ENCODE data around the gene PFDN1.
A peak's percentile ranks its signal among the peaks of the same experiment; 100 is the strongest.

PFDN1 gene

GRCh38 chr5:140295414-140295813, 7.5 kb downstream of the PFDN1 start:
- peak; percentile 62 to 68 (median 66) for DNase-seq

GRCh38 chr5:140294753-140295152, 8.1 kb downstream of the PFDN1 start:
- no peak for DNase-seq

- DNase-seq, result no peak
These were observed 9.1 kb downstream of the PFDN1 start for GRCh38 chr5:140293849-140294100.

GRCh38 chr5:140293091-140293848, 9.6 kb downstream of the PFDN1 start:
- DNase-seq, result peak in 2 of 3 donors; percentile 32 to 39

- no peak for DNase-seq
These were observed 10.5 kb downstream of the PFDN1 start for GRCh38 chr5:140292212-140293036.

- DNase-seq, result no peak
These were observed 14.9 kb downstream of the PFDN1 start for GRCh38 chr5:140287801-140288521.

- DNase-seq, result no peak
These were observed 16.5 kb downstream of the PFDN1 start for GRCh38 chr5:140286424-140286823.

GRCh38 chr5:140284013-140284412, 18.9 kb downstream of the PFDN1 start:
- DNase-seq, result no peak

GRCh38 chr5:140282266-140282665, 20.6 kb downstream of the PFDN1 start:
- DNase-seq, result no peak

GRCh38 chr5:140275837-140276236, 27.1 kb downstream of the PFDN1 start:
- no peak for DNase-seq

GRCh38 chr5:140273401-140273877, 29.5 kb downstream of the PFDN1 start:
- DNase-seq, result peak; percentile 76 to 85 (median 84)

- no peak for DNase-seq
These were observed 32.9 kb downstream of the PFDN1 start for GRCh38 chr5:140270008-140270407.

- DNase-seq, result peak in 1 of 3 donors; percentile 15
These were observed 35.3 kb downstream of the PFDN1 start for GRCh38 chr5:140267559-140268018.

GRCh38 chr5:140267201-140267540, 35.7 kb downstream of the PFDN1 start:
- DNase-seq, result no peak

GRCh38 chr5:140266471-140267200, 36.3 kb downstream of the PFDN1 start:
- no peak for DNase-seq

- DNase-seq, result no peak
These were observed 37.1 kb downstream of the PFDN1 start for GRCh38 chr5:140265845-140266244.

- DNase-seq, result no peak
These were observed 40.1 kb downstream of the PFDN1 start for GRCh38 chr5:140262839-140263238.

GRCh38 chr5:140262221-140262620, 40.7 kb downstream of the PFDN1 start:
- DNase-seq, result no peak

GRCh38 chr5:140261403-140262171, 41.3 kb downstream of the PFDN1 start:
- DNase-seq, result peak; percentile 80 to 84 (median 83)

- DNase-seq, result no peak
These were observed 42.7 kb downstream of the PFDN1 start for GRCh38 chr5:140260089-140260656.

GRCh38 chr5:140259500-140259899, 43.4 kb downstream of the PFDN1 start:
- no peak for DNase-seq

- DNase-seq, result no peak
These were observed 44.0 kb downstream of the PFDN1 start for GRCh38 chr5:140258873-140259272.

Data from suppressor macrophage treated with lipopolysaccharide for 1 hour (primary cell).